Liver (tissue), 3 donors: ENCODE data around the gene DEPDC4.

Experiments
- HNF4G ChIP-seq: IDR thresholded peaks from 2 replicates; pipeline ENCODE4 v1.6.1; 2016; ENCODE audit warnings: antibody characterized with exemption
- TAF1 ChIP-seq: conservative IDR thresholded peaks from 2 replicates; pipeline ENCODE4 v1.6.1; 2016; ENCODE audit warnings: antibody characterized with exemption, mild to moderate bottlenecking
- TF ChIP-seq, protein P1 (sequence below): fragments of 150-350 bp; IDR thresholded peaks from 2 replicates; pipeline ENCODE4 v1.5.1; 2017; ENCODE audit warnings: improper control_type of control experiment, low read depth, low read length; ENCODE audit not compliant: missing input control
- TF ChIP-seq, protein P2 (sequence below): IDR thresholded peaks from 2 replicates; pipeline ENCODE4 v1.6.1; 2016; ENCODE audit warnings: antibody characterized with exemption
- TF ChIP-seq, protein P3 (sequence below): IDR thresholded peaks from 2 replicates; pipeline ENCODE4 v1.6.1; 2016; ENCODE audit warnings: antibody characterized with exemption
- donor health status: healthy.
- donor health status: healthy.

DNA sequence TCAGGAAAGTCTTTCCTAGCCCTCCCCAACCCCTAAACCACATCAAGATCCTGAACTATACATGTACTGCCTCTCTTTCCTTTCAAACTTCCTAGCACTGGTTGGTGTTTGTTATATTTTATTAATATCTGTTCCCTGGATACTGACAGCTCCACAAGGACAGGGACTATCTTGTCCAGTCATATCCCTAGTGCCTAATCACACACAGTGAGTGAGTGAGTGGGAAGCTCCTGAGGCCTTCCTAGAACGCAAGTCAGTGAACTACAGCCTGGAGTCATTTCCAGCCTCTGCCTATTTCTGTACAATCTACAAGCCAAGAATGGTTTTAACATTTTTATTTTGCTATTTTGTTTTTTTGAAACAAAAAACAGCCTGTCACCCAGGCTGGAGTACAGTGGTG is 73.8 kb downstream of the DEPDC4 start:
- TF ChIP-seq, protein P1, sequence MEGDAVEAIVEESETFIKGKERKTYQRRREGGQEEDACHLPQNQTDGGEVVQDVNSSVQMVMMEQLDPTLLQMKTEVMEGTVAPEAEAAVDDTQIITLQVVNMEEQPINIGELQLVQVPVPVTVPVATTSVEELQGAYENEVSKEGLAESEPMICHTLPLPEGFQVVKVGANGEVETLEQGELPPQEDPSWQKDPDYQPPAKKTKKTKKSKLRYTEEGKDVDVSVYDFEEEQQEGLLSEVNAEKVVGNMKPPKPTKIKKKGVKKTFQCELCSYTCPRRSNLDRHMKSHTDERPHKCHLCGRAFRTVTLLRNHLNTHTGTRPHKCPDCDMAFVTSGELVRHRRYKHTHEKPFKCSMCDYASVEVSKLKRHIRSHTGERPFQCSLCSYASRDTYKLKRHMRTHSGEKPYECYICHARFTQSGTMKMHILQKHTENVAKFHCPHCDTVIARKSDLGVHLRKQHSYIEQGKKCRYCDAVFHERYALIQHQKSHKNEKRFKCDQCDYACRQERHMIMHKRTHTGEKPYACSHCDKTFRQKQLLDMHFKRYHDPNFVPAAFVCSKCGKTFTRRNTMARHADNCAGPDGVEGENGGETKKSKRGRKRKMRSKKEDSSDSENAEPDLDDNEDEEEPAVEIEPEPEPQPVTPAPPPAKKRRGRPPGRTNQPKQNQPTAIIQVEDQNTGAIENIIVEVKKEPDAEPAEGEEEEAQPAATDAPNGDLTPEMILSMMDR = no peak
- no peak for TF ChIP-seq TAF1
- TF ChIP-seq HNF4G = no peak
- TF ChIP-seq, protein P2, sequence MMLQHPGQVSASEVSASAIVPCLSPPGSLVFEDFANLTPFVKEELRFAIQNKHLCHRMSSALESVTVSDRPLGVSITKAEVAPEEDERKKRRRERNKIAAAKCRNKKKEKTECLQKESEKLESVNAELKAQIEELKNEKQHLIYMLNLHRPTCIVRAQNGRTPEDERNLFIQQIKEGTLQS = no peak
- TF ChIP-seq, protein P3, sequence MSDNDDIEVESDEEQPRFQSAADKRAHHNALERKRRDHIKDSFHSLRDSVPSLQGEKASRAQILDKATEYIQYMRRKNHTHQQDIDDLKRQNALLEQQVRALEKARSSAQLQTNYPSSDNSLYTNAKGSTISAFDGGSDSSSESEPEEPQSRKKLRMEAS = no peak
